IgD-negative memory B cell (primary cell): ENCODE data around the gene ZNF536. TPM values are rescaled to one million over a fixed set of nuclear protein-coding genes. Genes with fewer than 3 reads are reported as not detected.
A peak's percentile ranks its signal among the peaks of the same experiment; 100 is the strongest.
"Not testable (repeated sequence)": the region's sequence is repeated elsewhere in the genome, so short reads cannot be mapped to it uniquely, and the experiment has no call there.

ENCODE experiments used
- H3K27ac Mint-ChIP-seq, 3 donors: one replicate each; pipeline ENCODE4 v1.8.0; 2020 to 2022; ENCODE audit warnings: mild to moderate bottlenecking in 3 of 3, mixed read lengths in 3 of 3, moderate library complexity in 1 of 3
- H3K27me3 Mint-ChIP-seq: one replicate; pipeline ENCODE4 v1.8.0; 2021; ENCODE audit warnings: mixed read lengths
- H3K36me3 Mint-ChIP-seq: one replicate; pipeline ENCODE4 v1.8.0; 2020; ENCODE audit warnings: mild to moderate bottlenecking, mixed read lengths
- H3K4me1 Mint-ChIP-seq, 3 donors: one replicate each; pipeline ENCODE4 v1.8.0; 2020 to 2022; ENCODE audit warnings: mixed read lengths in 3 of 3, mild to moderate bottlenecking in 1 of 3
- H3K4me3 Mint-ChIP-seq, 4 donors: one replicate each; pipeline ENCODE4 v1.8.0; 2020 to 2022; ENCODE audit warnings: mild to moderate bottlenecking in 4 of 4, mixed read lengths in 4 of 4, moderate library complexity in 3 of 4
- H3K9me3 Mint-ChIP-seq, 3 donors: one replicate each; pipeline ENCODE4 v1.8.0; 2020 to 2021; ENCODE audit warnings: mixed read lengths in 3 of 3, mild to moderate bottlenecking in 1 of 3
- polyA plus RNA-seq: library from polyadenylated mRNA; unstranded; fragments of 300-500 nt; fragmentation: Illumina TruSeq; gene quantifications from one replicate; pipeline ENCODE4 v1.2.3, GENCODE V29; 2021

Gene ZNF536
- polyA plus RNA-seq, 1 donor from 2014 or later, result not detected

- peaks cover 2% of the 10 kb centered on the region for H3K36me3 Mint-ChIP-seq
- H3K9me3 Mint-ChIP-seq, result peaks cover 5 to 10% (median 5%) of the 10 kb centered on the region in 3 donors
- H3K4me3 Mint-ChIP-seq, result peak overlapping the region in 1 of 4 donors; percentile 23
- H3K27ac Mint-ChIP-seq, result no peak overlapping the region
- peaks cover 4% of the 10 kb centered on the region for H3K27me3 Mint-ChIP-seq
- H3K4me1 Mint-ChIP-seq, result peaks cover 0 to 1% (median 0%) of the 10 kb centered on the region in 3 donors
Measured at GRCh38 chr19:30464162-30464561, 92.0 kb downstream of the ZNF536 start.

- not testable (repeated sequence) for H3K27me3 Mint-ChIP-seq, H3K36me3 Mint-ChIP-seq, H3K4me3 Mint-ChIP-seq, H3K27ac Mint-ChIP-seq, H3K9me3 Mint-ChIP-seq, H3K4me1 Mint-ChIP-seq
Measured at GRCh38 chr19:30466598-30466997, 94.4 kb downstream of the ZNF536 start.

GRCh38 chr19:30467239-30467638 lies 95.1 kb downstream of the ZNF536 start:
- no peaks in the 10 kb centered on the region for H3K36me3 Mint-ChIP-seq
- peaks cover 2 to 9% (median 5%) of the 10 kb centered on the region in 3 donors for H3K9me3 Mint-ChIP-seq
- H3K27ac Mint-ChIP-seq, result no peak overlapping the region
- peaks cover 4% of the 10 kb centered on the region for H3K27me3 Mint-ChIP-seq
- peaks cover 0 to 1% (median 0%) of the 10 kb centered on the region in 3 donors for H3K4me1 Mint-ChIP-seq
- no peak overlapping the region for H3K4me3 Mint-ChIP-seq

GRCh38 chr19:30469774-30470173 lies 97.6 kb downstream of the ZNF536 start:
- H3K36me3 Mint-ChIP-seq, result no peaks in the 10 kb centered on the region
- peaks cover 4% of the 10 kb centered on the region for H3K27me3 Mint-ChIP-seq
- no peak overlapping the region for H3K27ac Mint-ChIP-seq
- peaks cover 0 to 1% (median 0%) of the 10 kb centered on the region in 3 donors for H3K4me1 Mint-ChIP-seq
- H3K4me3 Mint-ChIP-seq, result no peak overlapping the region
- H3K9me3 Mint-ChIP-seq, result peaks cover 5 to 20% (median 5%) of the 10 kb centered on the region in 3 donors

- peaks cover 4% of the 10 kb centered on the region for H3K27me3 Mint-ChIP-seq
- no peak overlapping the region for H3K4me3 Mint-ChIP-seq
- peaks cover 0 to 1% (median 0%) of the 10 kb centered on the region in 3 donors for H3K4me1 Mint-ChIP-seq
- no peaks in the 10 kb centered on the region for H3K36me3 Mint-ChIP-seq
- peaks cover 4 to 20% (median 10%) of the 10 kb centered on the region in 3 donors for H3K9me3 Mint-ChIP-seq
- H3K27ac Mint-ChIP-seq, result no peak overlapping the region
Measured at GRCh38 chr19:30471441-30471840, 99.3 kb downstream of the ZNF536 start.

- peak overlapping the region in 1 of 3 donors; percentile 3 for H3K27ac Mint-ChIP-seq
- H3K4me3 Mint-ChIP-seq, result no peak overlapping the region
- H3K4me1 Mint-ChIP-seq, result no peaks in the 10 kb centered on the region
- H3K36me3 Mint-ChIP-seq, result peaks cover 4% of the 10 kb centered on the region
- peaks cover 2% of the 10 kb centered on the region for H3K27me3 Mint-ChIP-seq
- H3K9me3 Mint-ChIP-seq, result peaks cover 8 to 20% (median 10%) of the 10 kb centered on the region in 3 donors
Measured at GRCh38 chr19:30473334-30473867, 101.2 kb downstream of the ZNF536 start.

GRCh38 chr19:30476997-30477396 lies 104.8 kb downstream of the ZNF536 start:
- Mint-ChIP-seq H3K9me3 (peaks cover 15 to 22% (median 15%) of the 10 kb centered on the region in 3 donors), H3K36me3 (peaks cover 4% of the 10 kb centered on the region), H3K4me1 (no peaks in the 10 kb centered on the region)

GRCh38 chr19:30479231-30479630 lies 107.0 kb downstream of the ZNF536 start:
- no peaks in the 10 kb centered on the region for H3K27me3 Mint-ChIP-seq
- H3K9me3 Mint-ChIP-seq, result peaks cover 11 to 17% (median 15%) of the 10 kb centered on the region in 3 donors
- peaks cover 4% of the 10 kb centered on the region for H3K36me3 Mint-ChIP-seq
- H3K27ac Mint-ChIP-seq, result no peak overlapping the region
- H3K4me1 Mint-ChIP-seq, result no peaks in the 10 kb centered on the region
- no peak overlapping the region for H3K4me3 Mint-ChIP-seq

More at GRCh38 chr19:30476997-30477396, 104.8 kb downstream of the ZNF536 start:
- Mint-ChIP-seq H3K27ac (no peak overlapping the region), H3K27me3 (no peaks in the 10 kb centered on the region), H3K4me3 (no peak overlapping the region)

GRCh38 chr19:30480097-30480496 lies 107.9 kb downstream of the ZNF536 start:
- Mint-ChIP-seq H3K4me1 (no peaks in the 10 kb centered on the region), H3K9me3 (peaks cover 11 to 23% (median 14%) of the 10 kb centered on the region in 3 donors), H3K36me3 (peaks cover 4% of the 10 kb centered on the region), H3K27ac (no peak overlapping the region), H3K27me3 (no peaks in the 10 kb centered on the region), H3K4me3 (no peak overlapping the region)

- Mint-ChIP-seq H3K4me1 (no peaks in the 10 kb centered on the region), H3K27ac (no peak overlapping the region), H3K36me3 (peaks cover 4% of the 10 kb centered on the region), H3K27me3 (no peaks in the 10 kb centered on the region), H3K9me3 (peaks cover 11 to 23% (median 16%) of the 10 kb centered on the region in 3 donors), H3K4me3 (no peak overlapping the region)
Measured at GRCh38 chr19:30481063-30481462, 108.9 kb downstream of the ZNF536 start.

GRCh38 chr19:30481823-30482222 lies 109.6 kb downstream of the ZNF536 start:
- Mint-ChIP-seq H3K4me1 (no peaks in the 10 kb centered on the region), H3K27ac (no peak overlapping the region), H3K27me3 (no peaks in the 10 kb centered on the region)

GRCh38 chr19:30482956-30483355 lies 110.8 kb downstream of the ZNF536 start:
- H3K4me3 Mint-ChIP-seq, result no peak overlapping the region
- H3K27me3 Mint-ChIP-seq, result no peaks in the 10 kb centered on the region
- peaks cover 9 to 17% (median 12%) of the 10 kb centered on the region in 3 donors for H3K9me3 Mint-ChIP-seq
- H3K4me1 Mint-ChIP-seq, result no peaks in the 10 kb centered on the region
- no peaks in the 10 kb centered on the region for H3K36me3 Mint-ChIP-seq
- H3K27ac Mint-ChIP-seq, result no peak overlapping the region

More at GRCh38 chr19:30481823-30482222, 109.6 kb downstream of the ZNF536 start:
- Mint-ChIP-seq H3K9me3 (peaks cover 13 to 18% (median 16%) of the 10 kb centered on the region in 3 donors), H3K36me3 (peaks cover 3% of the 10 kb centered on the region), H3K4me3 (no peak overlapping the region)

- H3K9me3 Mint-ChIP-seq, result peaks cover 5 to 12% (median 12%) of the 10 kb centered on the region in 3 donors
- not testable (repeated sequence) for H3K27me3 Mint-ChIP-seq, H3K27ac Mint-ChIP-seq, H3K4me1 Mint-ChIP-seq, H3K4me3 Mint-ChIP-seq, H3K36me3 Mint-ChIP-seq
Measured at GRCh38 chr19:30486250-30486649, 114.1 kb downstream of the ZNF536 start.

- peaks cover 0 to 2% (median 0%) of the 10 kb centered on the region in 3 donors for H3K4me1 Mint-ChIP-seq
- peaks cover 2 to 14% (median 6%) of the 10 kb centered on the region in 3 donors for H3K9me3 Mint-ChIP-seq
- H3K4me3 Mint-ChIP-seq, result no peak overlapping the region
- H3K27me3 Mint-ChIP-seq, result no peaks in the 10 kb centered on the region
- peaks cover 1% of the 10 kb centered on the region for H3K36me3 Mint-ChIP-seq
- no peak overlapping the region for H3K27ac Mint-ChIP-seq
Measured at GRCh38 chr19:30487178-30487577, 115.0 kb downstream of the ZNF536 start.

GRCh38 chr19:30488191-30488590 lies 116.0 kb downstream of the ZNF536 start:
- Mint-ChIP-seq H3K27me3 (no peaks in the 10 kb centered on the region), H3K36me3 (peaks cover 1% of the 10 kb centered on the region), H3K4me3 (no peak overlapping the region), H3K4me1 (peaks cover 0 to 2% (median 0%) of the 10 kb centered on the region in 3 donors), H3K9me3 (peaks cover 2 to 14% (median 3%) of the 10 kb centered on the region in 3 donors), H3K27ac (no peak overlapping the region)

- Mint-ChIP-seq H3K9me3 (peaks cover 0 to 5% (median 2%) of the 10 kb centered on the region in 3 donors), H3K27ac (no peak overlapping the region), H3K27me3 (no peaks in the 10 kb centered on the region), H3K4me3 (no peak overlapping the region), H3K4me1 (peaks cover 0 to 2% (median 0%) of the 10 kb centered on the region in 3 donors), H3K36me3 (peaks cover 1% of the 10 kb centered on the region)
Measured at GRCh38 chr19:30490760-30491159, 118.6 kb downstream of the ZNF536 start.
